ENCODE results near the gene FOXRED1.
"Not testable (repeated sequence)": the region's sequence is repeated elsewhere in the genome, so short reads cannot be mapped to it uniquely, and the experiment has no call there.

The FOXRED1 gene

DNA sequence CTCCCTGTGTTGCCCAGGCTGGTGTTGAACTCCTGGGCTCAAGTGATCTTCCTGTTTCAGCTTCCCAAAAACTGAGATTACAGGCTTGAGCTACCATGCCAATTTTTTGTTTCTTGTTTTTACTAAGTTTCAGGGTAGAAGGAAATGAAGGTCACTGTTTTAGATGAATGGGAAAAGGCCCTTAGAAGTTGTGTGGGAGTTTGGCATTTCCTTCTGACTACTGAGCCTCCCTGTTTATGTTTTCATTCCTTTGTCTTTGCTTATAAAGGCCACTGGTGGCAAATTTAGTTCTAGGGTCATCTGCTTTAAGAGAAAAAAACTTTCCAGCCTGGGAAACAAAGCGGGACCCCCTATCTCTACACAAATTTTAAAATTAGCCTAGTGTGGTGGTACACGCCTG is 22.3 kb upstream of the FOXRED1 start:
- TF ChIP-seq, protein P1, sequence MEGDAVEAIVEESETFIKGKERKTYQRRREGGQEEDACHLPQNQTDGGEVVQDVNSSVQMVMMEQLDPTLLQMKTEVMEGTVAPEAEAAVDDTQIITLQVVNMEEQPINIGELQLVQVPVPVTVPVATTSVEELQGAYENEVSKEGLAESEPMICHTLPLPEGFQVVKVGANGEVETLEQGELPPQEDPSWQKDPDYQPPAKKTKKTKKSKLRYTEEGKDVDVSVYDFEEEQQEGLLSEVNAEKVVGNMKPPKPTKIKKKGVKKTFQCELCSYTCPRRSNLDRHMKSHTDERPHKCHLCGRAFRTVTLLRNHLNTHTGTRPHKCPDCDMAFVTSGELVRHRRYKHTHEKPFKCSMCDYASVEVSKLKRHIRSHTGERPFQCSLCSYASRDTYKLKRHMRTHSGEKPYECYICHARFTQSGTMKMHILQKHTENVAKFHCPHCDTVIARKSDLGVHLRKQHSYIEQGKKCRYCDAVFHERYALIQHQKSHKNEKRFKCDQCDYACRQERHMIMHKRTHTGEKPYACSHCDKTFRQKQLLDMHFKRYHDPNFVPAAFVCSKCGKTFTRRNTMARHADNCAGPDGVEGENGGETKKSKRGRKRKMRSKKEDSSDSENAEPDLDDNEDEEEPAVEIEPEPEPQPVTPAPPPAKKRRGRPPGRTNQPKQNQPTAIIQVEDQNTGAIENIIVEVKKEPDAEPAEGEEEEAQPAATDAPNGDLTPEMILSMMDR (IDR thresholded peaks at IDR 0.05; ENCODE audit: low read depth, low read length, poor library complexity, severe bottlenecking), result no peak
- no peak for TF ChIP-seq EZH2phosphoT487 (IDR thresholded peaks at IDR 0.05; ENCODE audit: borderline replicate concordance, low read length)
- H3K9me3 ChIP-seq (ENCODE audit: control insufficient read depth, insufficient read depth, low read length), result no peaks in the 10 kb centered on the region
- H3F3A ChIP-seq (ENCODE audit: control insufficient read depth, insufficient read depth), result no peaks in the 10 kb centered on the region
- H3K36me3 ChIP-seq (ENCODE audit: control insufficient read depth, low read length), result peaks cover 9% of the 10 kb centered on the region
- no peak overlapping the region for H3K27ac ChIP-seq (ENCODE audit: low read depth, low read length)
- H4K20me1 ChIP-seq (ENCODE audit: control insufficient read depth, insufficient read depth, low read depth, low read length), result no peaks in the 10 kb centered on the region
- H3K4me2 ChIP-seq (ENCODE audit: low read length), result no peak overlapping the region
- no peaks in the 10 kb centered on the region for H3K79me2 ChIP-seq (ENCODE audit: control insufficient read depth, low read length)
- H3K9me2 ChIP-seq (replicated peaks; ENCODE audit: control insufficient read depth, low read length), result no peaks in the 10 kb centered on the region
- H3K27me3 ChIP-seq (ENCODE audit: control insufficient read depth, low read length), result no peaks in the 10 kb centered on the region
- H3K4me3 ChIP-seq (ENCODE audit: low read length), result no peak overlapping the region
- H3K4me1 ChIP-seq (ENCODE audit: control insufficient read depth, low read length), result no peaks in the 10 kb centered on the region

DNA sequence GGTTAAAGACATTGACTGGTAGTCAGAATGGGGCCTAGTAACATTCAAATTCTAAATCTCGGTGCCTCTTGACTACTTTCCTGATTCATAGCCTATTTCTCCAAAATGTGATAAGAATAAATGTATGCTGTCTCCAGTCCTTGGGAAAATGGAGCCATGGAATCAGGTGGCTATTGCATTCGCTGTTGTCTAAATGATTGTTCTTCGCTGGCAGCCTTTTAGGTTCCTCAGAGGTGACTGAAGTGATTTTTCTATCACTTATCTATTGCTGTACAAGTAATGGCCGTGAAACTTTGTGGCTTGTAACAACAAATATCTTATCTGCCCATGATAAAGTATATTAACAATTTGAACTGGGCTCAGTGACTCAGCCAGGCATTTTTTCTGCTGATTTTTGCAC is 15.7 kb upstream of the FOXRED1 start:
- H3K79me2 ChIP-seq (ENCODE audit: control insufficient read depth, low read length), result no peaks in the 10 kb centered on the region
- H3K9me2 ChIP-seq (replicated peaks; ENCODE audit: control insufficient read depth, low read length), result no peaks in the 10 kb centered on the region
- peaks cover 19% of the 10 kb centered on the region for H3K36me3 ChIP-seq (ENCODE audit: control insufficient read depth, low read length)
- H3K9me3 ChIP-seq (ENCODE audit: control insufficient read depth, insufficient read depth, low read length), result no peaks in the 10 kb centered on the region
- no peaks in the 10 kb centered on the region for H3K27me3 ChIP-seq (ENCODE audit: control insufficient read depth, low read length)
- no peaks in the 10 kb centered on the region for H3K4me1 ChIP-seq (ENCODE audit: control insufficient read depth, low read length)
- peaks cover under 1% of the 10 kb centered on the region; the same call in 1 of the 2 replicates for H3F3A ChIP-seq (ENCODE audit: control insufficient read depth, insufficient read depth)
- H4K20me1 ChIP-seq (ENCODE audit: control insufficient read depth, insufficient read depth, low read depth, low read length), result no peaks in the 10 kb centered on the region
- no peak for TF ChIP-seq EZH2phosphoT487 (IDR thresholded peaks at IDR 0.05; ENCODE audit: borderline replicate concordance, low read length)
- TF ChIP-seq, protein P1 (IDR thresholded peaks at IDR 0.05; ENCODE audit: low read depth, low read length, poor library complexity, severe bottlenecking), result no peak
- H3K4me2 ChIP-seq (ENCODE audit: low read length), result no peak overlapping the region
- H3K27ac ChIP-seq (ENCODE audit: low read depth, low read length), result no peak overlapping the region
- no peak overlapping the region for H3K4me3 ChIP-seq (ENCODE audit: low read length)

DNA sequence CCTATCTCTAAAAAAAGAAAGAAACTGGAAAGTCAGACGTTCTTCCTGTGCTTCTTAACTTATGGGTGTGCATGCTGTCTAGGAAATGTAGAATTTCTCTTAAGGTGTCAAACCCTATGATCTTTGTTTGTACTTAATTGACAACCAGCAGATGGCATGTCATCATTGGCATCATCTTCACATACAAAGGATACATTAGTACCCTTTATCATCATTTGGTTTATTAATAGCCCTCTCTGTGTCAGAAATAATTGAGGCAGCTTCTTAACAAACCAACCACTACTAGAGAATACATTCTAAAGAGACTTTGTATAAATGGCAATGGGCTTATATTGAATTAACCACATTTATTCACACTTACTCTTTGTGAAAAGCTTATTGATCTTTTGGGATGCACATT is 14.1 kb upstream of the FOXRED1 start:
- Histone ChIP-seq H3K27ac (ENCODE audit: low read depth, low read length) (no peak overlapping the region), H3K36me3 (ENCODE audit: control insufficient read depth, low read length) (peaks cover 19% of the 10 kb centered on the region), H3K27me3 (ENCODE audit: control insufficient read depth, low read length) (no peaks in the 10 kb centered on the region), H3K4me1 (ENCODE audit: control insufficient read depth, low read length) (no peaks in the 10 kb centered on the region), H3K79me2 (ENCODE audit: control insufficient read depth, low read length) (no peaks in the 10 kb centered on the region), H3K9me2 (replicated peaks; ENCODE audit: control insufficient read depth, low read length) (no peaks in the 10 kb centered on the region), H3K4me3 (ENCODE audit: low read length) (no peak overlapping the region), H3F3A (ENCODE audit: control insufficient read depth, insufficient read depth) (peaks cover 10% of the 10 kb centered on the region), H3K4me2 (ENCODE audit: low read length) (no peak overlapping the region), H3K9me3 (ENCODE audit: control insufficient read depth, insufficient read depth, low read length) (no peaks in the 10 kb centered on the region), H4K20me1 (ENCODE audit: control insufficient read depth, insufficient read depth, low read depth, low read length) (no peaks in the 10 kb centered on the region)
- no peak for TF ChIP-seq EZH2phosphoT487 (IDR thresholded peaks at IDR 0.05; ENCODE audit: borderline replicate concordance, low read length)
- TF ChIP-seq, protein P1 (IDR thresholded peaks at IDR 0.05; ENCODE audit: low read depth, low read length, poor library complexity, severe bottlenecking), result no peak

DNA sequence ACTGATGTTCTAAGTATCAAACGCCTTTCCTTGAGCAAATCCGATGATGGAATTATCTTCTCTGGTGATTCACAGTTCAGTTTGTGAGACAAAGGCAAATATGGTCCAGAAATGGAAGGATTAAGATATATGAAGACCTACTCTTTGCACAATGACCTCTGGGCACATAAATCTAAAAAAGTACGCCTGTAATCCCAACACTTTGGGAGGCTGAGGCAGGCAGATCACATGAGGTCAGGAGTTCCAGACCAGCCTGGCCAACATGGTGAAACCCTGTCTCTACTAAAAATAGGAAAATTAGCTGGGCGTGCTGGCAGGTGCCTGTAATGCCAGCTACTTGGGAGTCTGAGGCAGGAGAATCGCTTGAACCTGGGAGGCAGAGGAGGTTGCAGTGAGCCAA is 13.4 kb upstream of the FOXRED1 start:
- not testable (repeated sequence) for H3K4me3 ChIP-seq (ENCODE audit: low read length); H3K27me3 ChIP-seq (ENCODE audit: control insufficient read depth, low read length); H3K9me3 ChIP-seq (ENCODE audit: control insufficient read depth, insufficient read depth, low read length); H3K27ac ChIP-seq (ENCODE audit: low read depth, low read length); H3K79me2 ChIP-seq (ENCODE audit: control insufficient read depth, low read length); H3K9me2 ChIP-seq (replicated peaks; ENCODE audit: control insufficient read depth, low read length); H3K4me1 ChIP-seq (ENCODE audit: control insufficient read depth, low read length); H4K20me1 ChIP-seq (ENCODE audit: control insufficient read depth, insufficient read depth, low read depth, low read length); H3K4me2 ChIP-seq (ENCODE audit: low read length)
- peaks cover 13% of the 10 kb centered on the region for H3F3A ChIP-seq (ENCODE audit: control insufficient read depth, insufficient read depth)
- peaks cover 19% of the 10 kb centered on the region for H3K36me3 ChIP-seq (ENCODE audit: control insufficient read depth, low read length)

All from DOHH2 (cell line).